Measurements from ENCODE around the gene KPNA3. TPM values are rescaled to one million over a fixed set of nuclear protein-coding genes. Genes with fewer than 3 reads are reported as not detected.
A peak's percentile ranks its signal among the peaks of the same experiment; 100 is the strongest.

The KPNA3 gene
- total RNA-seq, 2 experiments from 2014 or later, result 59.1 to 60.6 TPM

DNA sequence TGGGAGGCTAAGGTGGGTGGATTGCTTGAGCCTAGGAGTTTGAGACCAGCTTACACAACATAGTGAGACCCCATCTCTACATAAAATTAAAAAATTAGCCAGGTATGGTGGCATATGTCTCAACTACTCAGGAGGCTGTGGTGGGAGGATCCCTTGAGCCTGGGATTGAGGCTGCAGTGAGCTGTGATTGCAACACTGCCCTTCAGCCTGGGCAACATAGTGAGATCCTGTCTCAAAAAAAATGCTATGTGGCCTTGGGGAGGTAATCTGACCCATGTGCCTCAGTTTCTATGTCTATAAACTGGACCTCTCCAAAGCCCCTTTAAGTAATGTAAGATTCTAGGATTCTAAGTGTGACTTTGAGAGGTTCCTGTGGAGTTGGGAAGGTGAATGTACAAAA lies 139.0 kb downstream of the KPNA3 start:
- Mint-ChIP-seq H3K9me3 (no peaks in the 10 kb centered on the region), H3K4me3 (no peak overlapping the region), H3K27me3 (no peaks in the 10 kb centered on the region), H3K36me3 (ENCODE audit: low read depth) (no peaks in the 10 kb centered on the region), H3K27ac (no peak overlapping the region), H3K4me1 (ENCODE audit: low read depth) (no peaks in the 10 kb centered on the region)
- DNase-seq (no peak), ATAC-seq (no peak)
- intact Hi-C loops (cut with micrococcal nuclease), result no loop called here
- ChIA-PET CTCF (no interaction called here), POLR2A (interaction anchor here (0.8 kb wide), 1 partner anchor 380 kb away, joined by 3 read pairs; no protein-coding TSS in a partner anchor)
- TF ChIP-seq, protein P1, sequence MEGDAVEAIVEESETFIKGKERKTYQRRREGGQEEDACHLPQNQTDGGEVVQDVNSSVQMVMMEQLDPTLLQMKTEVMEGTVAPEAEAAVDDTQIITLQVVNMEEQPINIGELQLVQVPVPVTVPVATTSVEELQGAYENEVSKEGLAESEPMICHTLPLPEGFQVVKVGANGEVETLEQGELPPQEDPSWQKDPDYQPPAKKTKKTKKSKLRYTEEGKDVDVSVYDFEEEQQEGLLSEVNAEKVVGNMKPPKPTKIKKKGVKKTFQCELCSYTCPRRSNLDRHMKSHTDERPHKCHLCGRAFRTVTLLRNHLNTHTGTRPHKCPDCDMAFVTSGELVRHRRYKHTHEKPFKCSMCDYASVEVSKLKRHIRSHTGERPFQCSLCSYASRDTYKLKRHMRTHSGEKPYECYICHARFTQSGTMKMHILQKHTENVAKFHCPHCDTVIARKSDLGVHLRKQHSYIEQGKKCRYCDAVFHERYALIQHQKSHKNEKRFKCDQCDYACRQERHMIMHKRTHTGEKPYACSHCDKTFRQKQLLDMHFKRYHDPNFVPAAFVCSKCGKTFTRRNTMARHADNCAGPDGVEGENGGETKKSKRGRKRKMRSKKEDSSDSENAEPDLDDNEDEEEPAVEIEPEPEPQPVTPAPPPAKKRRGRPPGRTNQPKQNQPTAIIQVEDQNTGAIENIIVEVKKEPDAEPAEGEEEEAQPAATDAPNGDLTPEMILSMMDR (IDR thresholded peaks at IDR 0.05), result no peak

DNA sequence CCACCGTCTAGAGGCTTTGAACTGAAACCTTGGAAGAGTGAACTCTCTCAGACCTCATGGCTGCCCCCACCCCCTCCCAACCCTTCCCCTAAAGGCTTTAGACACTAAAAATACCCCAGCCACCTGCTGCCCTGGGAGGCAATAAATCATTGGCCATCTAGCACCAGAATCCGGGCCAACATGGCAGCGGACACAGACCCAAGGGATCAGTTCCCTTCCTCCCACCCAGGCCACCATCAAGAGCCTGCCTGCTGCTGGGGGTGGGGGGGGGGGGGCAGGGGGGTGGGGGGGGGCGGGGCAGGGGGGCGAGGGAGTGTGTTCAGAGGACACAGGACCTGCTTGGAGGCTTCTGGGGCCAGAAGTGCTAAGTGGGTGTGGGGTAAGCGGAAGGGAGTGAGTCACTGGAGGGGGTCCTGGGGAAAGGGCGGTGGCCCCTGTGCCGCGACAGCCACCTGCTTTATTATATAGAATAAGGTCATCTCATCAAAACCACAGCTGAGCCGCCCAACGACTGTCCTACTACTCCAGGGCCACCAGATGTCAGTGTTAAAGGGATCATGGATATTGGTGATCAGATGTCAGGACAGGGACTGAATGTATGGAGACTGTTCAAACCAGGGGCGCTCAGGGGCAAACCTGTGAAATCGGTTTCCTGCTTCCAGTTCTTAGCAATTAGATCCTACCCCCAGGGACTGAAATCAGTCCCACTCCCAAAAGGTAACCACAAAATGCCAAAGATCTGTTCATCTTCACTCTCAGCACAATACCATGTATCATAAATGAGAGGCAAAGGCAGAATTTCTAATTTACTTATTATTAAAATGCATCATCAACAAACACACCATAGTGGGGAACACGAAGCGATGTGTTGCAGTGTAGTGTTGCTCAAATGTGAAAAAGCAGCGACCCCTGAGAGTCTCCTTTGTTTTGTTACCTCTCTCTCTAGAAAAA lies 139.9 kb downstream of the KPNA3 start:
- TF ChIP-seq, protein P1 (IDR thresholded peaks at IDR 0.05), result peak; percentile 7
- Mint-ChIP-seq H3K36me3 (ENCODE audit: low read depth) (no peaks in the 10 kb centered on the region), H3K27me3 (no peaks in the 10 kb centered on the region), H3K4me1 (ENCODE audit: low read depth) (no peaks in the 10 kb centered on the region), H3K27ac (no peak overlapping the region), H3K4me3 (no peak overlapping the region), H3K9me3 (no peaks in the 10 kb centered on the region)
- DNase-seq, result peak; percentile 38
- ATAC-seq, result peak; percentile 64
- ChIA-PET POLR2A (no interaction called here), CTCF (no interaction called here)
- intact Hi-C loops (cut with micrococcal nuclease), result no loop called here

DNA sequence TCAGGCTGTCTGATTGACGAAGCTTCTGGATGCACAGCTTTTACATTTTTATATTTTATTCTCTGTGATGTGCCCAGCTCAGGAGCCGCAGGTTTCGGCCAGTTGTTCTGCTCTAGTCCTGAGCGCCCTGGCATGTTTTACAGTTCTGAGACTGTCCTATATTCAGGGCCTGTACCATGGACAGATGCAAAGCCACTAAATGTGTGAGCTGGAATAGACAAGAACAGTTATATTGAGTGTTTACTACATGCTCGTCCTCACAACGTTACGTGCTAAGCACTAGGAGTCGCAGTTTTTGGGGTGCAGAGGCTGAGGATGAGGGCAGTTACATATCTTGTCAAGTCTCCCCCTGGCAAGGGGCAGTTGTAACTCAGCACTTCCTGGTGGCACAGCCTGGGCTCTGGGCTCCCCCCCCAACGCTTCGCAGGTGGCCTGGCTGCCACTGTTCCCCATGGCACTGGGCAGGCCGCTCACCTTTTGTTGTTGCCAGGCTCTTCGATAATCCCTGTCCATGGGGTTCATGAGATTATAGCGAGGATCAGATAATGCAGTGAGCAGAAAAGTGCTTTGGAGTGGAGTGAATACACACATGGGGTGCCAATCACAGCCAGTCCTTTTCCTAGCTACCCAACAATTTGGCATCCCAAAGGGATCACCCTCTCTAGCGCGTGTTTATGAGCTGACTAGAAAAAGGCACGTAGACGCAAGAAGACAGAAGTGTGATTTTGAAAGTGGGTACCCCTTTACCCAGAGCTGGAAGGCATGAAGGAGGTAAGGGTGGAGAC lies 140.7 kb downstream of the KPNA3 start:
- ATAC-seq, result no peak
- Mint-ChIP-seq H3K27ac (no peak overlapping the region), H3K4me3 (no peak overlapping the region), H3K9me3 (no peaks in the 10 kb centered on the region), H3K36me3 (ENCODE audit: low read depth) (no peaks in the 10 kb centered on the region), H3K27me3 (no peaks in the 10 kb centered on the region), H3K4me1 (ENCODE audit: low read depth) (no peaks in the 10 kb centered on the region)
- no peak for DNase-seq
- intact Hi-C loops (cut with micrococcal nuclease), result no loop called here
- TF ChIP-seq, protein P1 (IDR thresholded peaks at IDR 0.05), result no peak
- ChIA-PET POLR2A (no interaction called here), CTCF (no interaction called here)

DNA sequence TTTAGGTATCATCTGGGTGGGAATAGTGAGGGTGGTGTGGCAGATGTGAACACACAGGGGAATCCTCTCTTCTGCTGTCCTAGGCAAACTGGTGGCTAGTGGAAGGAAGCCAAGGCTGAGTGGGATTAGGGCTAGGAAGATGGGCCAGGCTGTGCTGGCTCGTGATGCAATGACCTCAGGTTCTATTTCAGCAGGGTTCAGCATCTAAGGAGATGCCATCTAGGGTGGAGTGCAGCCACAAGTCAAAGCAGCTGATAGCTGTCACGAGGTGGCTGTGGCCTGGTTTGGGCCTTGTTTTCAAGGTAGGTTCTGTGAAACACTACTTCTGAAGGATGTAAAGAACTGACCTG lies 142.5 kb downstream of the KPNA3 start:
- POLR2A ChIA-PET, result interaction anchor here (0.6 kb wide), 1 partner anchor 240 kb away, joined by 3 read pairs; no protein-coding TSS in a partner anchor
- no peak for ATAC-seq
- no peak overlapping the region for H3K4me3 Mint-ChIP-seq
- intact Hi-C loops (cut with micrococcal nuclease), result no loop called here
- no peak overlapping the region for H3K27ac Mint-ChIP-seq
- H3K4me1 Mint-ChIP-seq (ENCODE audit: low read depth), result peaks cover 4% of the 10 kb centered on the region
- no peak for DNase-seq
- TF ChIP-seq, protein P1 (IDR thresholded peaks at IDR 0.05), result no peak
- no peaks in the 10 kb centered on the region for H3K36me3 Mint-ChIP-seq (ENCODE audit: low read depth)
- H3K27me3 Mint-ChIP-seq, result no peaks in the 10 kb centered on the region
- no peaks in the 10 kb centered on the region for H3K9me3 Mint-ChIP-seq
- CTCF ChIA-PET, result interaction anchor here (1.4 kb wide), 1 partner anchor 18 kb away, joined by 3 read pairs; no protein-coding TSS in a partner anchor

Other genes starting within 250 kb of the KPNA3 start
- 10 to 100 TPM; 14.2 to 14.6 TPM for gene RCBTB1, start 207.1 kb downstream of the KPNA3 start, total RNA-seq
- gene ARL11, start 164.2 kb downstream of the KPNA3 start, total RNA-seq, result under 1 TPM; 0.29 to 0.61 TPM
- 10 to 100 TPM; 35.6 to 37.8 TPM for gene EBPL, start 101.2 kb downstream of the KPNA3 start, total RNA-seq
- gene SPRYD7, start 143.7 kb upstream of the KPNA3 start, total RNA-seq, result 1 to 10 TPM; 6.3 to 6.7 TPM
- gene TRIM13, start 204.4 kb upstream of the KPNA3 start, total RNA-seq, result 10 to 100 TPM; 12.5 to 13.4 TPM
- gene KCNRG, start 222.8 kb upstream of the KPNA3 start, total RNA-seq, result under 1 TPM; 0.18 to 0.36 TPM